Measurements from ENCODE around the gene MSLN.

GRCh38 chr16:726188-726437 lies 34.4 kb upstream of the MSLN start:
- TF ChIP-seq POLR2A (IDR thresholded peaks at IDR 0.05) (no peak), CTCF (IDR thresholded peaks at IDR 0.05) (no peak)
